A549 (cell line): ENCODE data around the gene OBSCN.

Experiments used
- CEBPB ChIP-seq, 2 experiments: fragments of >200 bp in 1 of 2; sonication (Bioruptor Twin) in 1 of 2; formaldehyde crosslinking in 1 of 2; IDR thresholded peaks; 2 replicates each; pipeline ENCODE4 v1.6.1; 2012 to 2016
- EHMT2 ChIP-seq: fragments of 200-600 bp; sonication (generic); IDR thresholded peaks from 2 replicates; pipeline ENCODE4 v1.6.1; 2016; ENCODE audit warnings: antibody characterized with exemption, low read depth, mild to moderate bottlenecking, moderate library complexity
- EP300 ChIP-seq, 2 experiments: fragments of >200 bp; sonication (Bioruptor Twin); formaldehyde crosslinking; IDR thresholded peaks; 2 replicates in 1 of 2; 3 replicates in 1 of 2; pipeline ENCODE4 v1.6.1; 2016 to 2017
- HDAC2 ChIP-seq: fragments of 200-600 bp; sonication (generic); IDR thresholded peaks from 2 replicates; pipeline ENCODE4 v1.6.1; 2016
- HOXB13 ChIP-seq: fragments of 250-450 bp; sonication (Bioruptor Pico); IDR thresholded peaks from 2 replicates; pipeline ENCODE4 v1.5.0; 2020; ENCODE audit warnings: low read depth, mild to moderate bottlenecking, moderate library complexity
- HOXB5 ChIP-seq: fragments of 250-450 bp; sonication (Bioruptor Pico); IDR thresholded peaks from 2 replicates; pipeline ENCODE4 v1.5.0; 2020; ENCODE audit warnings: mild to moderate bottlenecking, moderate library complexity
- MYC ChIP-seq: IDR thresholded peaks from 2 replicates; pipeline ENCODE4 v1.6.1; 2012; ENCODE audit warnings: mild to moderate bottlenecking, inconsistent platforms, low read length, improper control_type of control experiment, borderline replicate concordance
- RARB ChIP-seq: fragments of 250-450 bp; sonication (Bioruptor Pico); IDR thresholded peaks from 2 replicates; pipeline ENCODE4 v1.8.0; 2021; ENCODE audit warnings: mild to moderate bottlenecking, moderate library complexity
- TF ChIP-seq, protein P1 (sequence below): fragments of >200 bp; sonication (Bioruptor Twin); formaldehyde crosslinking; IDR thresholded peaks from 3 replicates; pipeline ENCODE4 v1.5.1; 2016
- TF ChIP-seq, protein P2 (sequence below): fragments of 250-450 bp; sonication (Bioruptor Pico); IDR thresholded peaks from 2 replicates; pipeline ENCODE4 v1.5.0; 2021; ENCODE audit warnings: mild to moderate bottlenecking, moderate library complexity, borderline replicate concordance

DNA sequence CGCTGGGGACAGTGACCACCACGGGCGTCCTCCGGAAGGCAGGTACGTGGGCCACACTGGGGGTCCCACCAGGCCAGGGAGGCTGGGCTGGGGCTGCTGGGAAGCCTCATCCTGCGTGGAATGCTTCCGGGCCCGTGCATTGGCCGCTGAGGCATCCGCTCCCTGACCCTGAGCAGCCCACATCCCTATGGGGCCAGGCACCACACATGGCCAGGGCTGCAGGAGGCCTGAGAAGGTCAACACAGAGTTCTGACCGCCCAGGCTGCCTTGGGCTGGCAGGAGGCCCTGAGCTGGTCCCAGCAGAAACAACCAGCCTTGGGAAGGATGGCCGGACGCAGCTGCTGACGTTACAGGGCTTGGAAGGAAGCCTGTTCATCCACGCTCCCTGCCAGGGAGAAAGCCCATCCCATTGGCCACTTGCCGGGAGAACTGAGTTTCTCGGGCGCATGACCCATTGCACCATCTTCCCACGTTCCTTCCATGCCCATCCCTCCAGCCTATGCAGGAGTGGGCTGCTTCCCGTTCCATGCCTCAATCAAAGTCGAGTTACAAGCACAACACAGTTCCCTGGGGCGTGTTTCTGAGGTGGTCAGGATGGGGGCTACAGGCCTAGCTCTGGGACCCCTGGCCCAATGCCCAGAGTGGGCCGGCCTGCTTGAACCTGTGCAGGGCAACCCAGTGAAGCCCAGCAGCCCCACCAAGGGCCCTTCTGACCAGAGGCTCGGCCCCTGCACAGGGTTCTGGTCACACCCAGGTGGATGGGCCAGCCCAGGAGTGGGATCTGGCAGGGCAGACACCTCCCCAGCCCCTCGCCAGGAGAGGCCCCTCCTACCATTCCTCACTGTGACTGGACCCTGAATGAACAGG lies 167.1 kb downstream of the OBSCN start:
- TF ChIP-seq, protein P1, sequence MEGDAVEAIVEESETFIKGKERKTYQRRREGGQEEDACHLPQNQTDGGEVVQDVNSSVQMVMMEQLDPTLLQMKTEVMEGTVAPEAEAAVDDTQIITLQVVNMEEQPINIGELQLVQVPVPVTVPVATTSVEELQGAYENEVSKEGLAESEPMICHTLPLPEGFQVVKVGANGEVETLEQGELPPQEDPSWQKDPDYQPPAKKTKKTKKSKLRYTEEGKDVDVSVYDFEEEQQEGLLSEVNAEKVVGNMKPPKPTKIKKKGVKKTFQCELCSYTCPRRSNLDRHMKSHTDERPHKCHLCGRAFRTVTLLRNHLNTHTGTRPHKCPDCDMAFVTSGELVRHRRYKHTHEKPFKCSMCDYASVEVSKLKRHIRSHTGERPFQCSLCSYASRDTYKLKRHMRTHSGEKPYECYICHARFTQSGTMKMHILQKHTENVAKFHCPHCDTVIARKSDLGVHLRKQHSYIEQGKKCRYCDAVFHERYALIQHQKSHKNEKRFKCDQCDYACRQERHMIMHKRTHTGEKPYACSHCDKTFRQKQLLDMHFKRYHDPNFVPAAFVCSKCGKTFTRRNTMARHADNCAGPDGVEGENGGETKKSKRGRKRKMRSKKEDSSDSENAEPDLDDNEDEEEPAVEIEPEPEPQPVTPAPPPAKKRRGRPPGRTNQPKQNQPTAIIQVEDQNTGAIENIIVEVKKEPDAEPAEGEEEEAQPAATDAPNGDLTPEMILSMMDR, result no peak
- TF ChIP-seq RARB (CRISPR knock-in tag) (no peak), EHMT2 (no peak), EP300 (IDR thresholded peaks at IDR 0.05) (no peak), HOXB5 (CRISPR knock-in tag) (no peak), HDAC2 (no peak), HOXB13 (CRISPR knock-in tag) (no peak), CEBPB (IDR thresholded peaks at IDR 0.05) (no peak), MYC (no peak)
- TF ChIP-seq, protein P2, sequence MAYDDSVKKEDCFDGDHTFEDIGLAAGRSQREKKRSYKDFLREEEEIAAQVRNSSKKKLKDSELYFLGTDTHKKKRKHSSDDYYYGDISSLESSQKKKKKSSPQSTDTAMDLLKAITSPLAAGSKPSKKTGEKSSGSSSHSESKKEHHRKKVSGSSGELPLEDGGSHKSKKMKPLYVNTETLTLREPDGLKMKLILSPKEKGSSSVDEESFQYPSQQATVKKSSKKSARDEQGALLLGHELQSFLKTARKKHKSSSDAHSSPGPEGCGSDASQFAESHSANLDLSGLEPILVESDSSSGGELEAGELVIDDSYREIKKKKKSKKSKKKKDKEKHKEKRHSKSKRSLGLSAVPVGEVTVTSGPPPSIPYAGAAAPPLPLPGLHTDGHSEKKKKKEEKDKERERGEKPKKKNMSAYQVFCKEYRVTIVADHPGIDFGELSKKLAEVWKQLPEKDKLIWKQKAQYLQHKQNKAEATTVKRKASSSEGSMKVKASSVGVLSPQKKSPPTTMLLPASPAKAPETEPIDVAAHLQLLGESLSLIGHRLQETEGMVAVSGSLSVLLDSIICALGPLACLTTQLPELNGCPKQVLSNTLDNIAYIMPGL, result no peak
